K562 treated with DMSO at 1 percent for 4 hours (cell line): ENCODE measurements around the gene SLC2A10. TPM values are rescaled to one million over a fixed set of nuclear protein-coding genes. Genes with fewer than 3 reads are reported as not detected.

ENCODE experiments used
- total RNA-seq: library from RNA; unstranded; fragments of 300-600 nt; gene quantifications from 2 replicates; pipeline ENCODE4 v1.2.3, GENCODE V29; 2022; ENCODE audit not compliant: insufficient read depth

SLC2A10 gene
- total RNA-seq, result 0.54 and 0.88 TPM in 2 replicates

GRCh38 chr20:46709459-46710152, at the start of gene SLC2A10:
Gene SLC2A10 (plus strand): TSS chr20:46709649. CDS start chr20:46709737, 88 bp downstream.

DNA sequence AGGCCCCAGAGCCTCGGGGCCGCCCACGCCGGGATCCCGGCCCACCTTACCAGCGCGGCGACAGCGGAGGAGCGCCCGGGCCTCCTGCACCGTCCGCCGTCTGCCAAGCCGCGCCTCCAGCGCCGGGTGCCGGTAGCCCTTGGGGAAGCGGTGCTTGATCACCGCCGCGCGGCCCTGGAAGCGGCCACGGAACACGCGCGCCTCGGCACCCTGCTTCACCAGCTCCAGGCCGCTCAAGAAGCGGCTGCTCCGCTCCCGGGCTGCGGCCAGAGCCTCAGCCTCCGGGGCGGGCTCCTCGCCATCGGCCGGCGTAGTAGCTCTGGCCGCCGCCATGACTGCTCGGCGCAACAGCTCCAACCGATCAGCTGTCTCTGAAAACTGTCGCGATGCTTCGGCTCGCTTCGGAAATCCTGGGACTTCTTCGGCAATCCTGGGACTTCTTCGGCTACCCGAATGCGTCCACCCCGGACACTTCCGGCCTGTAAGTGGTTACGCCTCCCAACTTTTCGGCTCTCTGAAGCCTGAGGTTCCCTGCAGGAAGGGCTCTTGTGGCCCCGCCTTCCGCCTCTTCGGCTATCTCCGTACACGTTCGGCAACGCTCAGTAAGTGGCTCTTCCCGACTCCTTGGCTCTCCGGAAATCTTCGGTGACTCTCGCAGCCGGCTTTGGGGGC, 20.2 kb upstream of the SLC2A10 start, which contains the start of gene TP53RK:
TP53RK (minus strand) TSS at position 363 of the 672 bp plus-strand sequence; CDS start at position 333, 30 bp downstream.

Other genes starting within 250 kb of the SLC2A10 start
- gene ZNF334, start 196.1 kb upstream of the SLC2A10 start, total RNA-seq, result 0.32 and 0.36 TPM in 2 replicates
- not detected in 2 replicates for gene OCSTAMP, start 159.0 kb upstream of the SLC2A10 start, total RNA-seq
- gene SLC13A3, start 58.2 kb upstream of the SLC2A10 start, total RNA-seq, result 11.6 and 13.4 TPM in 2 replicates
- gene TP53RK, start 20.2 kb upstream of the SLC2A10 start, total RNA-seq, result 8.6 and 8.7 TPM in 2 replicates
- gene EYA2, start 185.2 kb downstream of the SLC2A10 start, total RNA-seq, result not detected in 2 replicates